PFSK-1 (cell line): ENCODE measurements around the gene B3GALT6.

Source experiments
- FOXP2 ChIP-seq: optimal IDR thresholded peaks from 2 replicates; pipeline ENCODE3; 2011; ENCODE audit warnings: borderline replicate concordance, control low read depth, inconsistent platforms; ENCODE audit not compliant: insufficient read depth; ENCODE audit errors: extremely low read length, extremely low read depth
- POLR2AphosphoS5 ChIP-seq: IDR thresholded peaks from 2 replicates; pipeline ENCODE4 v1.6.1; 2012; ENCODE audit warnings: low read depth, mild to moderate bottlenecking, control low read depth, low read length, moderate library complexity
- SIN3A ChIP-seq: IDR thresholded peaks from 2 replicates; pipeline ENCODE4 v1.6.1; 2012; ENCODE audit warnings: mild to moderate bottlenecking, low read length, moderate library complexity, borderline replicate concordance; ENCODE audit not compliant: insufficient read depth
- TAF1 ChIP-seq: IDR thresholded peaks from 2 replicates; pipeline ENCODE4 v1.6.1; 2012; ENCODE audit warnings: low read length, control low read depth, borderline replicate concordance; ENCODE audit not compliant: insufficient read depth
- TF ChIP-seq, protein P1 (sequence below), 2 experiments: IDR thresholded peaks; 2 replicates each; pipeline versions ENCODE4 v1.6.1 to v1.8.0; 2011 to 2012; ENCODE audit warnings: low read depth in 2 of 2, low read length in 2 of 2, control low read depth in 1 of 2, inconsistent platforms in 1 of 2, mild to moderate bottlenecking in 1 of 2, moderate library complexity in 1 of 2; ENCODE audit not compliant: insufficient read depth in 1 of 2

DNA sequence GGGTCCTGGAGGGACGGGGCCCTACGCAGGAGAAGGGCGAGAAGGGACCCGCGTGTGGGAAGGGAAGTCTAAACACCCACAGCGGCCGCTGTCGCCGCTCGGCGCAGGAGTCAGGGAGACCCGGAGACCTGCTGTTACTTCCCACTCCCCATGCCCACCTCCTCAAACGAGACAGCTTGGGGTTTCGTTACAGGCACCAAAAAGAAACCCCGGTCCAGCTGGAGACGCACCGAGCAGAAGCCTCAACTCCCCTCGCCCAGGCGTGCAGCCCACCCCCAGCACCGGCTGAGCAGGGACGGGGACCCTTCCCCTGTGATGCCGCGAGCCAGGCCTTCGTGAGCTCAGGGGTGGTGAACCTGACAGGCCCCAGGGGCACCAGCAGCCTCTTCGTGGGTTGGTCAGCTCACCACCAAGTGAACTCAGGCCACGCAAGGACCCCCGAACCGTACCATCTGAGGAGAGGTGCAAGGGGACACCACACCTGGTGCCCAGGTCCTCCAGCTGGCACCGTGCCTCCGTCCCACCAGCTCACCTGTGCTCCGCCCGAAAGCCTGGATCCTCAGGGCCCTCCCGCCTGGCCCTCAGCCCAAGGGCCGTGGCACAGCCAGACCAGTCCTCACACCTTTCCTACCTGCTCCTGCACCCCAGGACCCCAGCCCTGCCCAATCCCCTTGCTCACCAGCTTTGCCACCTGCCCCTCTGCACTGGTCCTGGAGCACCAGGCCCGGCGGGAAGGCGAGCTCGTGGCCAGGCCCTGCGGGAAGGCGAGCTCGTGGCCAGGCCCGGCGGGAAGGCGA lies 5.3 kb upstream of the B3GALT6 start:
- no peak for TF ChIP-seq POLR2AphosphoS5
- TF ChIP-seq SIN3A, result no peak
- TF ChIP-seq, protein P1, sequence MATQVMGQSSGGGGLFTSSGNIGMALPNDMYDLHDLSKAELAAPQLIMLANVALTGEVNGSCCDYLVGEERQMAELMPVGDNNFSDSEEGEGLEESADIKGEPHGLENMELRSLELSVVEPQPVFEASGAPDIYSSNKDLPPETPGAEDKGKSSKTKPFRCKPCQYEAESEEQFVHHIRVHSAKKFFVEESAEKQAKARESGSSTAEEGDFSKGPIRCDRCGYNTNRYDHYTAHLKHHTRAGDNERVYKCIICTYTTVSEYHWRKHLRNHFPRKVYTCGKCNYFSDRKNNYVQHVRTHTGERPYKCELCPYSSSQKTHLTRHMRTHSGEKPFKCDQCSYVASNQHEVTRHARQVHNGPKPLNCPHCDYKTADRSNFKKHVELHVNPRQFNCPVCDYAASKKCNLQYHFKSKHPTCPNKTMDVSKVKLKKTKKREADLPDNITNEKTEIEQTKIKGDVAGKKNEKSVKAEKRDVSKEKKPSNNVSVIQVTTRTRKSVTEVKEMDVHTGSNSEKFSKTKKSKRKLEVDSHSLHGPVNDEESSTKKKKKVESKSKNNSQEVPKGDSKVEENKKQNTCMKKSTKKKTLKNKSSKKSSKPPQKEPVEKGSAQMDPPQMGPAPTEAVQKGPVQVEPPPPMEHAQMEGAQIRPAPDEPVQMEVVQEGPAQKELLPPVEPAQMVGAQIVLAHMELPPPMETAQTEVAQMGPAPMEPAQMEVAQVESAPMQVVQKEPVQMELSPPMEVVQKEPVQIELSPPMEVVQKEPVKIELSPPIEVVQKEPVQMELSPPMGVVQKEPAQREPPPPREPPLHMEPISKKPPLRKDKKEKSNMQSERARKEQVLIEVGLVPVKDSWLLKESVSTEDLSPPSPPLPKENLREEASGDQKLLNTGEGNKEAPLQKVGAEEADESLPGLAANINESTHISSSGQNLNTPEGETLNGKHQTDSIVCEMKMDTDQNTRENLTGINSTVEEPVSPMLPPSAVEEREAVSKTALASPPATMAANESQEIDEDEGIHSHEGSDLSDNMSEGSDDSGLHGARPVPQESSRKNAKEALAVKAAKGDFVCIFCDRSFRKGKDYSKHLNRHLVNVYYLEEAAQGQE (IDR thresholded peaks at IDR 0.05; ENCODE audit: insufficient read depth in 1 of 2, low read depth in 2 of 2, low read length in 2 of 2), result no peak
- no peak for TF ChIP-seq TAF1
- no peak for TF ChIP-seq FOXP2
